GM19240 (cell line): ENCODE results near the gene WDR7.

Experiments used
- DNase-seq: peaks from one replicate; pipeline ENCODE4 v3.0.0; 2011; ENCODE audit warnings: low spot score; ENCODE audit not compliant: insufficient read length

The WDR7 gene

DNA sequence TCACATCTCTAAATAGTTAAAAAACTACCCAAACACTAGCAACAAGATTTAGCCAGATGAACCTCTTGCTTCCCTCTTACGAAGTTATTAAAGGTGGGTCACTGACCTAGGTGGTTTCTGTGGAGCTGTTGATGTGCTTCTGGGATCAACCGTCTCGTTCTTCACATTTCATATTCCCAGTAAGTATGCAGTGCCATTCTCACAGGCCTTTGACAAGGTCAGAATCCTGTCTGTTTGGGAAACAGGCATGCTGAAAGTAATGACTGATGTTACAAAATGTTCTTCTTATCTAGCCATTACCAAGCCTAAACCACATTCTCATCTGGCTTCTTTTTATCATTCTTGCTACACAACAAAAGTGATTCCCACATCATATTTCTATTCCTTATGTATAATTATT is 70.3 kb downstream of the WDR7 start:
- no peak for DNase-seq

DNA sequence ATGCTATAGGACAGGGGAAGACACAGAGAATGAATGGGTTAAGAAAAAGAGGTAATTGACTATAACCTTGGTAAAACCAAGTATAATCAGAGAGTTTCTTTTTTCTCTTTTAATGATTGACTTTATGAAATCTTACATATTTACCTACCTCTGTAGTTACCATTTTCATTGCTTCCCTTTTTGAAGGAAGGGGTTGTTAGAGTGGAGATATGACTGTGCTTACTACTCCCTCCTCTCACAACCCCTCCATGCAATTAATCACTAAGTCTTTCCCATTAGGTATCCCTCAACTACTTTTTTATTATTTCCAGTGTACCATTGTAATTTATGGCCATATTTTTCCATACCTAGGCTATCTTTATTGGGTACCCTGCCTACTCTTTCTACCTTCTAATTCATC is 71.4 kb downstream of the WDR7 start:
- no peak for DNase-seq

- no peak for DNase-seq
Measured at GRCh38 chr18:56723068-56723467, 71.9 kb downstream of the WDR7 start.

DNA sequence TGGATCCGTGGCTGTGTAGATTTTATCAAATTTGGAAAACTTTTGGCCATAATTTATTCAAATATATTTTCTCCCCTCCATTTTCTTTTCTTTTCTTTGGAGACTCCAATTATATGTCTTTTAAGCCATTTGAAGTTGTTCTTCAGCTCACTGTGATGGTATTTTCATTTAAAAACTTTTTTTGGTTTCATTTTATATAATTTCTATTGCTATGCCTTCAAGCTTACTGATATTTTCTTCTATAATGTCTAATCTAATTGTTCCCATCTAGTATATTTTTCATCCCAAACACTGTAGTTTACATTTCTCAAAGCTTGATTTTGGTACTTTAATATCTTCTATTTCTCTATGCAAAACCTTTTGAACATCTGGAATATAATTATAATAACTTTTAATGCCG is 72.5 kb downstream of the WDR7 start:
- no peak for DNase-seq

- no peak for DNase-seq
Measured at GRCh38 chr18:56726906-56727305, 75.7 kb downstream of the WDR7 start.

- DNase-seq, result no peak
Measured at GRCh38 chr18:56727399-56727798, 76.2 kb downstream of the WDR7 start.

GRCh38 chr18:56728741-56729140 is 77.6 kb downstream of the WDR7 start:
- DNase-seq, result no peak

DNA sequence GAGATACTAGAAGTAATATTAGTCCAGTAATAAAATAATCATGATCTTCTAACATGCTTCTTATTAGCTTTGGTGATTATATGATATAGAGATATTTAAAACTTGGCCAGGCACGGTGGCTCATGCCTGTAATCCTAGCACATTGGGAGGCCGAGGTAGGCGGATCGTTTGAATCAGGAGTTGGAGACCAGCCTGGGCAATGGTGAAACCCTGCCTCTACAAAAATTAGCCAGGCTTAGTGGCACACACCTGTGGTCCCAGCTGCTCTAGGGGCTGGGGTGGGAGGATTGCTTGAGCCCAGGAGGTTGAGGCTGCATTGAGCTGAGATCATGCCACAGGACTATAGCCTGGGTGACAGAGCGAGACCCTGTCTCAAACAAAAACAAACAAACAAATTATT is 87.0 kb downstream of the WDR7 start:
- no peak for DNase-seq

DNA sequence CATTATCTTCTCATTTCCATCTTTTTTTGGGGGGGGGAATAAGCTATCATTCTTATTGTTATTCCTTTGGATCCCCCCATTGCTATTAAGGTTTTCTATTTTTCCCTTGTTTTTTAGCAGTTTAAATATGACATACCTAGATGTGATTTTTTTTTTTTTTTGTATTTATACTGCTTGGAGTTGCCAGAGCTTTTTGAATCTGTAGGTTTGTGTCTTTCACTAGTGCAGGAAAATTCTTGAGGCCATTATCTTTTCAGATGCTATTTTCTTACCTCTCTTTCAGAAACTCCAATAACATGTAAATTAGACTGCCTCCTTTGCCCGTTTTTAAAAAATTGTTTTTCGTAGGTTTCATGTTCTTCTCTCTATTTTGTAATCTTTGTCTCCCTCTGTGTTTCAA is 88.6 kb downstream of the WDR7 start:
- DNase-seq, result no peak

DNA sequence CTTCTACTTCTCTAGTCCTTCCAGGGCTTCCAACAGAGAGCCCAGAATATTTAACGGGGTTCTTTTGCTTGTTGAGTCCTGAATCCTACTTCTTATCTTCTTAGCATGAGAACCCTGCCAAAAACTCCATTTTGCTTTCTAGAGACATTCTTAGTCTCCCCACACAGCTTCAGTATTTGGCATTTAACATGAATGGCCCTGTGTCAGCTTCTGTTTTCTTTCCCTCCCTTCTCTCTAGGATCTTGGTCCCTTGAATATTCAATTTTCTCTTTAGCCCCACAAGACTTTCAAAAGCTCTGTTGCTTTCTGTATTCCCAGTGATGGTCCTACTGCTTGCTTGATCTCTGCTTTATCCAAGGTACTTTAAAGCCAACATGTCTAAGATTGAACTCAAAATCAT is 89.5 kb downstream of the WDR7 start:
- DNase-seq, result no peak

GRCh38 chr18:56741685-56742084 is 90.5 kb downstream of the WDR7 start:
- no peak for DNase-seq

GRCh38 chr18:56743115-56743514 is 92.0 kb downstream of the WDR7 start:
- no peak for DNase-seq

DNA sequence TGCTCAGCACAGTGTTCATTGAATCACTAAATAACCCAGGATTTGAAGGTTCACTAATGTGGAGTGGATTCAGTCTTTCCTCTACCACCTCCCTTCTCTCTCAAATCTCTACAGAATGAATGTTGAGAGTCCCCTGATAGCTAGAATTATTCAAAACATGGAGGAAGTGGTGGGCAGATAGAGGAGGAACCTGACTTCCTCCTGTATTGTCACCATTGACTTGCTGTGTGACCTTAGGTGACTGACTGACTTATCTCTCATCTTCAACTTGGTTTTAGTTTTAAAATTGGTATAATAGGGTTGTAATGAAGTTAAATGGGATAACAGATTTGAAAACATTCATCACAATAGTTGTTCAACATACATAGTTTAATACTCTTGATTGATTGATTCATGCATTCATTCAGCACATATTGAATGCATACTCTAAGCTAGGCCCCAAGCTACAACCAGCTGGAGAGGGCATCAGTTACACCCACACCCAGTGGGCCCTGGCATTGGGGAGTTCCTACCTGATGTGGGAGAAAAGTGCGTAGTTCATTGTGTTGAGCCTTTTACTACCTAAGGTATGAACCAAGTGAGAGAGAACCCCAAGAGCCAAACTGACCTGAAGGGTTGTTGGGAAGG is 96.0 kb downstream of the WDR7 start:
- DNase-seq, result no peak

DNA sequence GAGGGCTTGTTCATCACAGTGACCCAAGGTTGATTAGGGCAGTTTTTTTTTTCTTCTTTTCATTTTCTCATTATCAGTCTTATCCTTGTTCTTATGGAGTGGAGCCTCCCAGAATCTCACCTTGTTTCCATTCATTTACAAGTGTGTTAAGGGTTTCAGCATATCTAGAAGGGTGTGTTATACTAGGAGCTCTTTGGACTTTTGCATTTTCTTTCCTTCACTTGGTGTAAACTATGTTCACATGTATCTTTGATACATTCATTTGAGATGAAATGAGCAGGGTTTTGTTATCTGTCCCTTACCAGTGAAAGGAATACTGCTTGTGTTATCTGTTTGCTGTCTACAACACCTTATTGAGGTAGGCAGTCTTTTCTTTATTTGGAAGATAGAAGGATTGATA is 96.7 kb downstream of the WDR7 start:
- DNase-seq, result no peak

DNA sequence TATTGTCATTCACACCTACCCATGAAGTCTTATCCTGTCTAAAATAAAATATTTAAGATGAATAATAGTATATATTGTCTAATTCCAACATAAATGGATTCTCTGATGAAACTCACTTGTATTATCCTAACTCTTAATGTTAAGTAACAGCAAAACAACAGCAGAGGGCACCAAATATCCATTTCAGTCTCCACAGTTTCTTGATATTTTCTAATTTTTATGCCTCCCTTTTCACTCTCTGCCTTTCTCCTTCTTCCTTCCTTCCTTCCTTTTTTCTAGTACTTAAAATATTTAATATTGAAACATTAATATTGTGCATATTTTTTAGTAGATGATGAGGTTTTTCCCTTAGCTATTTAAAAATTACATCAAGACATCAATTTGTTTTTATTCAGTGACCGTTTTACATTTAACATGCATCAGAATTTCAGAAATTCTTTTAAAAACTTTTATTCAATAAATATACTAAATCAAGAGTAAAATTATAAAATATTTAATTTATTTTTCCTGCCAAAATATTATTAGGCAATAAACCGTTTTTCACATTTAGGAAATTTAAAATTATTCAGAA is 97.6 kb downstream of the WDR7 start:
- DNase-seq, result no peak

DNA sequence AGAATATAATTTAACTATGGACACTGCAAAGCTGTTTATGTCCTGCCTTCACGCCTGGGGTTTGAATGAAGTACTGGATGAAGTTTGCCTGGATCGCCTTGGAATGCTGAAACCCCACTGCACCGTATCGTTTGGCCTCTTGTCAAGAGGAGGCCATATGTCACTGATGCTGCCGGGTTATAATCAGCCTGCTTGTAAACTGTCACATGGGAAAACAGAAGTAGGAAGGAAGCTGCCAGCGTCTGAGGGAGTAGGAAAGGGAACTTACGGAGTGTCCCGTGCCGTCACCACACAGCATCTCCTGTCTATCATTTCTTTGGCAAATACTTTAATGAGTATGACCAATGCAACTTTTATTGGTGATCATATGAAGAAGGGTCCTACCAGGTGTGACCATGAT is 105.8 kb downstream of the WDR7 start:
- no peak for DNase-seq

DNA sequence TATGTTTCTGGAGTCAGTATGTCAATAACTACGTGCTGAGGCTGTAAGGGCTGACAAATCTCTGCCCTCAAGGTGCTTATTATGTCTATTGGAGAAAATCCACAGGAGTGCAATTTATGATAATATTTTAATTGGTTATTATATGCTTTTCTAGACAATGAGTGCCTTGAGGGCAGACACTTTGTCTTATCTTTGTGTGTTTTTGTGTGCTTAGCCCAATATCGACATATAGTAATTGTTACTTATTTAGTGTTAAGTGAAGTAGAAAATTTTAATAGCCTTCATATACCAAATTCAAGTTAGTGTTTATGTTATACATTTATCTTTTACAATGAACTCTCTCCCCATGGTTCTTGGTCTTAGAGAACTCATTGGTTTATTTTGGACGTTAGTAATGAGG is 118.9 kb downstream of the WDR7 start:
- no peak for DNase-seq

DNA sequence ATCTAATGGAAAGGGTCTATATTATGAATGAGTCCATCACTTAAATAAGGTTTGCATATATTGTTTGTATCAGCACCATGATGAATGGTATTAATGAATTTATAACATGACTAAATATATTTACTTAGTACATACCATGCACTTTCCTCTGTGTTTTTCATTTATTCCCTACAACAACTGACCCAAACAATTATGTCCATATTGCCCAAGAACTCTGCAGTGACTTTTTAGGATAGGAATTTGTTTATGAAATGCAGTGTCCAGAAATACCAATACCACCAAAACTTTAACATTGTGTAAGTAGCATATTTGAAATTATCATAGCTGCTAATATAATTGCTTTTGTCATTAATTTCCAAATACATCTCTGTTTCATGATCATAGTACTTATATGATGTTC is 119.7 kb downstream of the WDR7 start:
- no peak for DNase-seq

- DNase-seq, result no peak
Measured at GRCh38 chr18:56775701-56776100, 124.5 kb downstream of the WDR7 start.

- DNase-seq, result no peak
Measured at GRCh38 chr18:56787390-56787789, 136.2 kb downstream of the WDR7 start.

DNA sequence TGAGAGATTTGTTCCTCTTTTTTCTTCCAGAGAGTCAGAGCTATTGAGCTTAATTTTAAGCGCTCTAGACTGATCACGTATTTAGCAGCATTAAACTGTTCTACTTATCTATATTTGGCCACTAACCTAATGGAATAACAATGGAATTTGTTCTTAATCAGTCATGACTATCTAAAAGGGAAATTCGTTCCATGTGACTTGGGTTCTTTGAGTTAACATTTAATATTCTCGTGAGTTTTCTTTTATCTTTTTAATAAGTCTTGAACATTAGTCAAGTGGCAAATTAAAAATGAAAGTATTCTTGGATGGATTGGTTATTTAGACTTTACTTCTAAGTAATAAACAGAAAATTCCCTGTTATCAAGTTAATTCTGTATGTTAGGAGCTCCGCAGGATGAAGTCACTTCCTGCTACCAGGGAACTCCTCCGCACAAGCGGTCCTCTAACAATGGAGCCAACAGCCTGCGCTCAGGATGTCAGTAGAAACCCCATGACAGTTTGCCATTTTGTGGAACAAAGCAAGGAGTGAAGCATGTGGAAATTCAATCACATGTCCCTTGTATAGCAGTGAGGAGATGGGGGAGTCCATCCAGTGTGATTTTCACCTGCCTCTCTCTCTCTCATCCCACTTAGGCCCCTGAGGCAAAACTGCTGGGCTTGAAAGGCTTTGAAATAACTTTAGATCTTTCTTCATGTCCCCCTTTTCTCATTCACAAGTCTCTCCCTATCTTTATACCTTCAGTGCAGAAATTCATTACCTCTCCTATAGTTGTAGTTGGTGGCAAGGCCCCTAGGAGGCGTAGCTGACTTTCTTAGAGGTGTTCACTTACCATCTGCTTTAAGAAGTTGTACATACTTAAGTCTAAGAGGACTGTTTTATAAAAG is 138.1 kb downstream of the WDR7 start:
- DNase-seq, result no peak

DNA sequence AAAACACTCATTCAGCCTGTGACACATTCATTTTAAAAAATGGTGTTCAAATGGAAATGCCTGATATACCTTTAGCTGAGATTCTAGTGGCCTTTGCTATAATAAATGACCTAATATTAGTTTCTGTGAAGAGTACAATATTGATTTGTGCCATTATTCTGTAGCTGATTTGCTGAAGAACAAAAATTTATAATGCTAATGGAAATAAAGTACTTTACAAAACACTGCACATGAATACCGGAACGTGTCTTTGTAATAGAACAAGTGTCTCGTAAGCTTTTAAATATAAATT is 138.7 kb downstream of the WDR7 start:
- DNase-seq, result no peak

- DNase-seq, result no peak
Measured at GRCh38 chr18:56795381-56795780, 144.2 kb downstream of the WDR7 start.
